ENCODE results near the gene ARHGDIA. TPM values are rescaled to one million over a fixed set of nuclear protein-coding genes. Genes with fewer than 3 reads are reported as not detected.

ARHGDIA gene
- total and polyA plus RNA-seq, 2 of the 8 experiments (the other 6 are each of a cell fraction or from before 2014, with no cell fraction given) = 62.4 to 217 TPM

- DNase-seq (ENCODE audit: low read depth in 1 of 2, low spot score in 2 of 2) (no peak), FAIRE-seq (no peak)
- Histone ChIP-seq H3K56ac (replicated peaks; ENCODE audit: insufficient read length, low read depth, low read length) (no peak overlapping the region), H3K79me1 (ENCODE audit: low read depth, low read length) (no peaks in the 10 kb centered on the region), H3K27ac (ENCODE audit: low read depth, low read length) (no peak overlapping the region), H2BK15ac (ENCODE audit: low read length) (no peak overlapping the region), H3K36me3 (ENCODE audit: control insufficient read depth in 2 of 4, insufficient read depth in 4 of 4, low read length in 3 of 4) (peaks cover 12 to 53% (median 34%) of the 10 kb centered on the region in 4 experiments), H3K23me2 (ENCODE audit: low read depth, low read length) (no peaks in the 10 kb centered on the region), H2AK5ac (ENCODE audit: low read depth, low read length) (no peak overlapping the region), H4K20me1 (replicated peaks in 1 of 2; ENCODE audit: control insufficient read depth in 1 of 2, insufficient read depth in 2 of 2, low read length in 2 of 2) (peaks cover 2 to 13% of the 10 kb centered on the region in 2 experiments), H3K4me1 (replicated peaks in 1 of 4; ENCODE audit: control insufficient read depth in 3 of 4, insufficient read depth in 4 of 4, low read length in 3 of 4) (peaks cover 0 to 3% (median 0%) of the 10 kb centered on the region in 4 experiments; a peak in 1 of 7 replicates), H2BK20ac (ENCODE audit: low read length) (no peak overlapping the region), H2BK5ac (ENCODE audit: low read depth, low read length) (no peak overlapping the region), H4K91ac (replicated peaks; ENCODE audit: insufficient read length, low read length) (no peak overlapping the region), H2BK12ac (ENCODE audit: low read depth, low read length) (no peak overlapping the region), H3K4me3 (ENCODE audit: extremely low read depth in 1 of 4, insufficient read depth in 2 of 4, low read depth in 3 of 4, low read length in 4 of 4) (no peak overlapping the region), H3K27me3 (replicated peaks in 1 of 4; ENCODE audit: control insufficient read depth in 3 of 4, extremely low read depth in 1 of 4, insufficient read depth in 3 of 4, low read length in 3 of 4) (no peaks in the 10 kb centered on the region; a peak in 2 of 7 replicates), H3K9me3 (ENCODE audit: insufficient read depth in 2 of 2, low read depth in 1 of 2, low read length in 1 of 2) (no peaks in the 10 kb centered on the region), H3K14ac (ENCODE audit: insufficient read length) (no peak overlapping the region), H2BK120ac (replicated peaks; ENCODE audit: low read depth, low read length) (no peak overlapping the region), H3K79me2 (ENCODE audit: control insufficient read depth in 1 of 2, insufficient read depth in 2 of 2, low read length in 2 of 2) (no peaks in the 10 kb centered on the region), H3K4me2 (ENCODE audit: insufficient read depth in 1 of 2, low read depth in 2 of 2, low read length in 2 of 2) (no peak overlapping the region), H3K23ac (ENCODE audit: insufficient read length) (no peak overlapping the region), H3K4ac (replicated peaks; ENCODE audit: insufficient read length, low read depth, low read length) (no peak overlapping the region), H3K9ac (replicated peaks in 1 of 4; ENCODE audit: extremely low read depth in 1 of 4, low read depth in 3 of 4, low read length in 3 of 4) (no peak overlapping the region), H4K5ac (ENCODE audit: insufficient read length, low read depth, low read length) (no peak overlapping the region), H3K18ac (ENCODE audit: extremely low read depth, low read length) (no peak overlapping the region), H2AFZ (ENCODE audit: low read length) (no peak overlapping the region), H4K8ac (ENCODE audit: extremely low read depth, insufficient read depth, low read length) (peak overlapping the region; percentile 68; the same call in 1 of the 2 replicates)
- 94% methylated on average over 38 of the region's 38 CpGs; no CpG with 5 or more reads in 1 of the 2 experiments for WGBS, 2 experiments (ENCODE audit: extremely low coverage in 1 of 2, insufficient coverage in 1 of 2, insufficient read length in 1 of 2, insufficient replicate concordance in 2 of 2, low coverage in 1 of 2, low lambda C conversion rate in 2 of 2, missing lambda C conversion rate in 1 of 2)
- ChIA-PET POLR2A (ENCODE audit: partially characterized antibody) (interaction anchor here (0.7 to 5.7 kb wide), 4 partner anchors 10 to 162 kb away, joined by 3 to 37 read pairs (median 4); partner anchors contain the start of genes ARL16, HGS, MCRIP1 and PPP1R27), CTCF (ENCODE audit: partially characterized antibody) (interaction anchor here (1.2 to 1.9 kb wide), 2 partner anchors 21 to 23 kb away, joined by 3 to 6 read pairs; no protein-coding TSS in a partner anchor)
- no peak for TF ChIP-seq POLR2AphosphoS5 (IDR thresholded peaks at IDR 0.05; ENCODE audit: low read depth, low read length)
- no peak for TF ChIP-seq SUZ12 (IDR thresholded peaks at IDR 0.05; ENCODE audit: low read length)
- TF ChIP-seq NANOG (IDR thresholded peaks at IDR 0.05; ENCODE audit: insufficient read depth, low read depth, low read length, poor library complexity, severe bottlenecking) = no peak
- no peak for TF ChIP-seq BRCA1 (IDR thresholded peaks at IDR 0.05; ENCODE audit: low read depth, low read length)
- TF ChIP-seq MAFK (IDR thresholded peaks at IDR 0.05; ENCODE audit: low read depth, low read length) = no peak
- TF ChIP-seq BACH1 (IDR thresholded peaks at IDR 0.05; ENCODE audit: low read length) = no peak
- no peak for TF ChIP-seq EP300 (IDR thresholded peaks at IDR 0.05; ENCODE audit: borderline replicate concordance in 1 of 2, low read depth in 2 of 2, low read length in 2 of 2)
- no peak for TF ChIP-seq SP1 (IDR thresholded peaks at IDR 0.05; ENCODE audit: low read depth, low read length)
- TF ChIP-seq ATF3 (IDR thresholded peaks at IDR 0.05; ENCODE audit: insufficient read depth, low read depth, low read length) = no peak
- TF ChIP-seq ZNF274 (IDR thresholded peaks at IDR 0.05; ENCODE audit: borderline replicate concordance, extremely low read depth, low read length) = no peak
Measured at GRCh38 chr17:81845881-81846742, 25.0 kb downstream of the ARHGDIA start.
